GDM1 (cell line): Measurements from ENCODE around the gene NFAT5.
"Not testable (repeated sequence)": the region's sequence is repeated elsewhere in the genome, so short reads cannot be mapped to it uniquely, and the experiment has no call there.

Experiments used
- DNase-seq: peaks from one replicate; lab custom pipeline; 2025; lab: John Stamatoyannopoulos, UW

NFAT5 gene, protein sequence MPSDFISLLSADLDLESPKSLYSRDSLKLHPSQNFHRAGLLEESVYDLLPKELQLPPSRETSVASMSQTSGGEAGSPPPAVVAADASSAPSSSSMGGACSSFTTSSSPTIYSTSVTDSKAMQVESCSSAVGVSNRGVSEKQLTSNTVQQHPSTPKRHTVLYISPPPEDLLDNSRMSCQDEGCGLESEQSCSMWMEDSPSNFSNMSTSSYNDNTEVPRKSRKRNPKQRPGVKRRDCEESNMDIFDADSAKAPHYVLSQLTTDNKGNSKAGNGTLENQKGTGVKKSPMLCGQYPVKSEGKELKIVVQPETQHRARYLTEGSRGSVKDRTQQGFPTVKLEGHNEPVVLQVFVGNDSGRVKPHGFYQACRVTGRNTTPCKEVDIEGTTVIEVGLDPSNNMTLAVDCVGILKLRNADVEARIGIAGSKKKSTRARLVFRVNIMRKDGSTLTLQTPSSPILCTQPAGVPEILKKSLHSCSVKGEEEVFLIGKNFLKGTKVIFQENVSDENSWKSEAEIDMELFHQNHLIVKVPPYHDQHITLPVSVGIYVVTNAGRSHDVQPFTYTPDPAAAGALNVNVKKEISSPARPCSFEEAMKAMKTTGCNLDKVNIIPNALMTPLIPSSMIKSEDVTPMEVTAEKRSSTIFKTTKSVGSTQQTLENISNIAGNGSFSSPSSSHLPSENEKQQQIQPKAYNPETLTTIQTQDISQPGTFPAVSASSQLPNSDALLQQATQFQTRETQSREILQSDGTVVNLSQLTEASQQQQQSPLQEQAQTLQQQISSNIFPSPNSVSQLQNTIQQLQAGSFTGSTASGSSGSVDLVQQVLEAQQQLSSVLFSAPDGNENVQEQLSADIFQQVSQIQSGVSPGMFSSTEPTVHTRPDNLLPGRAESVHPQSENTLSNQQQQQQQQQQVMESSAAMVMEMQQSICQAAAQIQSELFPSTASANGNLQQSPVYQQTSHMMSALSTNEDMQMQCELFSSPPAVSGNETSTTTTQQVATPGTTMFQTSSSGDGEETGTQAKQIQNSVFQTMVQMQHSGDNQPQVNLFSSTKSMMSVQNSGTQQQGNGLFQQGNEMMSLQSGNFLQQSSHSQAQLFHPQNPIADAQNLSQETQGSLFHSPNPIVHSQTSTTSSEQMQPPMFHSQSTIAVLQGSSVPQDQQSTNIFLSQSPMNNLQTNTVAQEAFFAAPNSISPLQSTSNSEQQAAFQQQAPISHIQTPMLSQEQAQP (N-terminal part only)

GRCh38 chr16:69565671-69566239 lies at the start of gene NFAT5:
Gene NFAT5, plus strand, starts transcription at chr16:69565966. Its CDS starts 336 bp downstream, at chr16:69566302.
- DNase-seq = peak; percentile 75

GRCh38 chr16:69517914-69518313 lies 47.9 kb upstream of the NFAT5 start:
- DNase-seq = not testable (repeated sequence)

DNA sequence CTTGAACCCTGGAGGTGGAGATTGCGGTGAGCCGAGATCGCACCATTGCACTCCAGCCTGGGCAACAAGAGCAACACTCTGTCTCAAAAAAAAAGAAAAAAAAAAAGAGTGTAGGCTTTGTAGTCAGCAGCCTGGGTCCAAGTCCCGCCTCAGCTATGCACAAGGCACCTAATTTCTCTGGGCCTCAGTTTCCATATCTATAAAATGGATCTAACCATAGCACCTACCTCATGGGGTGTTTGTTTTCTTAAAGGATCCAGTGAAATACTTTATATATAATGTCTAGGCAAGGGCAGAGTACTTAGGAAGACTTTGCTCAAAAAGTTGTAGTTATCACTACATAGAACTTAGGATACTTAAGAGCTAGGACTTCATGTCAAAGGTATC lies 45.4 kb upstream of the NFAT5 start:
- DNase-seq = no peak

- DNase-seq = no peak
Observed at GRCh38 chr16:69520800-69521602, 44.8 kb upstream of the NFAT5 start.

GRCh38 chr16:69522041-69522578 lies 43.7 kb upstream of the NFAT5 start:
- no peak for DNase-seq

GRCh38 chr16:69522732-69523404 lies 42.9 kb upstream of the NFAT5 start:
- no peak for DNase-seq

- no peak for DNase-seq
Observed at GRCh38 chr16:69523566-69524305, 42.0 kb upstream of the NFAT5 start.

DNA sequence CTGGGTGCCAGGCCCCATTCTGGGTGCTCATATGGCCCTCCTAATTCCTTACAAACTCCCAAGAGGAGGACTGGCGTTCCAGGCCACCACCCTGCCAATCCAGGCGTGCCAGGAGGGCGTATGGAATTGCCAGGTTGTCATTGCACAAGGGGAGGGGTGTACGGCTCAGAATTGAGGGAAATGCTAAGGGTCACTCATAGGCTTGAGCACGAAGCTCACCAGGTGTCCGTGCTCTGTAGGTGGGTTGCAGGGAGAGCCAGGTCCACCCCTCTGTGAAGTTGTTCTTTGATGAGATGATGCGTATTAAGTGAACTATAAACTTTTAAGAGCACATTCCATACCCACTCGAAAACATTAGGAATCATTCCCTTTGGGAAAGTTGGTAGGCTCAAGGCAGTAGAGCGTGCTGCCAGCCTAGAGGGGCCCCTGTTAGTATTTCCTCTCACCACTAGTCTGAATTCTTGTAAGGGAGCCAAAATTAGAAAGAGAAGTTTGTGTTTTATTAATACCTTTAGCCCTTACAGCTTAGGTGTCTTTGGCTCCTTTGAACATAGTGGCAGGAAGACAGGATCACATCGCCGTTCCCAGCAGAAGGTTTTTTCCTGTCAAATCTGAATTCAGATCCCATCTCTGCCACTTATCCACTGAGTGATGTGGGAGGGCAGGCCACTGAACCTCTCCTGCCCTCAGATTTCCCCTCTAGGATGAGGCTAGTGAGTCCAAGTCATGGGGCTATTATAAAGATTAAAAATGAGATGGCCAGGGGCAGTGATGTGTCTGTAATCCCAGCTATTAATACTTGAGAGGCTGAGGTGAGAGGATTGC lies 38.7 kb upstream of the NFAT5 start:
- no peak for DNase-seq

GRCh38 chr16:69531988-69532387 lies 33.8 kb upstream of the NFAT5 start:
- DNase-seq = no peak

DNA sequence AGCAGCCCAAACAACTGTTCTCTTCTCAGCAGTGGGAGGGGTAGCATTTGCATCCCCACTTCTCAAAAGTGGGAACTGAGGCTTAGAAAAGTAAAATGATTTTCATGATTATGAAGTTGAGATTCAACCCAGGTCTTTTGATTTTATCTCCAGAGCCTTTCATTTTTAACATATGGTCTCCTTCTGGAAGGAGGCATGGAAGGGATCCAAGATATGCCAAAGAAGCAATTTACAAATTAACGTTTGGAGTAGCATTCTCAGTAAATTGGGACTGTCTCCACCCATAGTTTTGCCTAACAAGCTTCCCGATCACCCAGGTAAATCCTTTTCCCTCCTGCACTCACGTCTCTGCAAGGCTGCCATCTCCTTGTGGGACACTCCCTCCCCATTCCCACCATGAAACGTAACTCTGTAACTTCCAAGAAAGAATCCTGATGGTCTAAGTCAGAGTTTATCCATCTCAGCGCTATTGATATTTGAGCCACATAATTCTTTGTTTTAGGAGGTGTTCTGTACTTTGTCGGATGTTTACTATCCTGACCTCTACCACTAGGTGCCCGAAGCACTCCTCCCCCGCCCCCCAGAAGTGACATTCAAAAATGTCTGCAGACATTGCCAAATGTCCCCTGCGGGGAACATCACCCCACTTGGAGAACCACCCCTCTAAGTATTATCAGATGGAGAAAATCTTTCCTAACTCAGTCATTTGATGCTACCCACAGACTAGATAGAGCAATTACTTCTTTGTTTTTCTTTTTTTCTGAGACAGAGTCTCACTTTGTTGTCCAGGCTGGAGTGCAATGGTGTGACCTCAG lies 32.9 kb upstream of the NFAT5 start:
- no peak for DNase-seq

- no peak for DNase-seq
Observed at GRCh38 chr16:69534720-69535119, 31.0 kb upstream of the NFAT5 start.

DNA sequence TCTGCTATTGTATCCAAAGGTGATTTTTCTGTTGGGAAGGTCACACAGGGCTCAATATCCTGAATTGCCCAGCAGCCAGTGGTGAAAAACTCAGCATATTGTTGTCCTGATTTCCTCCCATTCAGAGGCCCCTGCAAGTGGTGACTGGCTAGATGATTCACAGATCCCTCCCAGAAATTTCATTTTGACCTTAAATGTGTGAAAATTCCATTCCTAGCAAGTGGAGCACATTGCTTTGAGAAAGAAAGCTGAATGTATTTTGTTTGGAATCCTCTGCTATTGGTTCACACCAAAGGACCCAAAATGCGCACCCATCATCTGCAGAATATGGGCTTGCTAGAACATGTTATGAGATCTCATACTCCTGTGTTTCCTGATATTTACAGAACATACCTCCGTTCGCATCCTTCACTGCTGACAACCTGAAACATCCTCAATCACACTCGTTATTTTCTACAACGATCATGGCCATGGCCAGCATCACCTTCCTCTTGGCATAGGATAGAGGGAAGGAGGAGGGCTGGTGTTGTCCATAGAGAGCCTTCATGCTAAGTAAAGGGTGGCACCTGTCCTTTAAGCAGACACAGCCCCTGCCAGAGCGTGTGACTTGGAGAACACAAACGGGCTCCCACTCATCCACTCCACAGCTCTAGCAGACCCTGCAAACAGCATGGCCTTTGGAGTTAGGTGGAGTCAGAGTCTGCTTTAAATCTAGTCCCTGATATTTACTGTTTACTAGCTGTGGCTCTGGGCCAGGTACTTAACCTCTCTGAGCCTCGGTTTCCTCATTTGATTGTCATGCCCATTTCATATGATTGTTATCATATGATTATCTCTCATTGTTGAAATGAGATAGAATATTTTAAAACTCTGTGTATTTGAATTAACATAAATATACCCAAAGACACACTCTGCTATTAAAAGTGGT lies 30.4 kb upstream of the NFAT5 start:
- DNase-seq = no peak

DNA sequence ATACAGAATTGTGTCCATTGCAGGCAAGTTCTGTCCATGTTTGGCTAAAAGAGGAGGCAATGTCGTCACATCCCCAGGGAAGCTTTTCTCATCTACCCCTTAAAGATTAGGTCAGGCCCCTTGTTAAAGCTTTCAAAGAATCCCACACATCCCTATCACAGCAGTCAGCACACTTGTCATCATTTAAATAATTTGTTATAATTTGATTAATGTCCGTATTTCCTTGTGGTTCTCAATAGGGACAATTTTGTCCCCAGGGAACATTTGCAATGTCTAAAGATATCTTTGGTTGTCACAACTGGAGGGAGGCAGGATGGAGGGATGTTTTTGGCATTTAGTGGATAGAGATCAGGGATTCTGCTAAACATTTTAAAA lies 28.1 kb upstream of the NFAT5 start:
- no peak for DNase-seq

DNA sequence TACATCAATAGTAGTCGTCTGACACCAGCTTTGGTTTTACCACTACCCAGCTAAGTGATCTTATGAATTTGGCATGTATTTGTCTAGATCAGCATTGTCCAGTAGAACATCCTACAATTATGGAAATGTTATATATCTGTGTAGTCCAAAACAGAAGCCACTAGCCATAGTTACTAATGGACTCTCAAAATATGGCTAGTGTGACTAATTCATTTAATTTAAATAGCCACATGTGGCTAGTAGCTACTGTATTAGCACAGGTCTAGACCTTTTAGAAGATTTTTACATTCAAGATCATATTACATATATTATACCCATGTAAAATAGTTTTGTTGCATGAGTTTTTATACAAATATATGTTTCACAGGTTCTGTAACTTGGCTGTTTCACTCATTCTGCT lies 27.0 kb upstream of the NFAT5 start:
- no peak for DNase-seq

- no peak for DNase-seq
Observed at GRCh38 chr16:69542974-69543373, 22.8 kb upstream of the NFAT5 start.

- no peak for DNase-seq
Observed at GRCh38 chr16:69544088-69544487, 21.7 kb upstream of the NFAT5 start.

DNA sequence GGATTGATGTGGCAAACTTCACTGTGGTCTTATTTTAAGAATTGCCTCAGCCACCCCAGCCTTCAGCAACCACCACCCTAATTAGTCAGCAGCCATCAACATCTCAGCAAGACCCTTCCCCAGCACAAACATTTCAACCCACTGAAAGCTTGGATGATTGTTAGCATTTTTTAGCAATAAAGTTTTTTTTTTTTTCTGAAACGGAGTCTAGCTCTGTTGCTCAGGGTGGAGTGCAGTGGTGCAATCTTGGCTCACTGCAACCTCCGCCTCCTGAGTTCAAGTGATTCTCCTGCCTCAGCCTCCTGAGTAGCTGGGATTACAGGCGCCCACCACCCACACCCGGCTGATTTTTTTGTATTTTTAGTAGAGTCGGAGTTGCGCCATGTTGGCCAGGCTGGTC lies 19.1 kb upstream of the NFAT5 start:
- not testable (repeated sequence) for DNase-seq
